GM12873 (cell line): ENCODE data around the gene SPTBN4.

Source experiments
- TF ChIP-seq, protein P1 (sequence below): IDR thresholded peaks from 2 replicates; pipeline ENCODE4 v1.5.1; 2012; ENCODE audit warnings: low read depth, mild to moderate bottlenecking, moderate library complexity, low read length, control low read depth; ENCODE audit not compliant: insufficient read depth; ENCODE audit errors: missing control alignments

Gene SPTBN4

DNA sequence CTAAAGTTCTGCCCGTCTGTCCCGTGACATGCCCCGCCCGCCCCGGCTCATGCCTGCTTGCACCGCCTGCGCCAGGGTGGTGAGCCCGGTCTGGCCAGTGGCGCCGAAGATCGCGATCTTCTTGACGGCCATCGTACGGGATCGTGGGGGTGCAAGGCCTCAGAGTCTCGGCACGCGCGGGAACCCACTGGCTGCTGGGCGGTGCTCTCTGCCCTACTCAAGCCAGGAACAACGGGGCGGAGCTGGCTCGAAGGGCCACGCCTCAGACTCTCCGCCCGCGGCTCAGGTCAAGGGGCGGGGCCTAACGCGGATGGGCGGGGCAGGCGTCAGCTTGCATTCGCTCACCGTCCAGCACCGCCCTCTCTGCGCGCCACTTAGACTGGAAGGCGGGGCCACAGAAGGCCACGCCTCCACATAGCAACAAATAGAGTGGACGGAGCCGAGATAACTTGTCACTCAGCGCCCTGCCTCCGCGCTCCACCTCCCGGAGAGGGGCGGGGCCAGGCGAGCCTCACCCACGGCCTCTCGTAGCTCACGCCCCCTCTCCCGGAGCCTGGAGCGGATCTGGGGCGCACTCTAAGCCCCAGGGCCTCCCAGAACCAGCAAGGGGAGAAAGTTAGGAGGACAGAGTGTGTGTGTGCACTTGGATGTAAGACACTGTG is 1.1 kb upstream of the SPTBN4 start, which contains the start of gene BLVRB:
TSS of gene BLVRB (minus strand) at position 189 of the 662 bp plus-strand sequence. CDS start at position 132, 57 bp downstream.
- TF ChIP-seq, protein P1, sequence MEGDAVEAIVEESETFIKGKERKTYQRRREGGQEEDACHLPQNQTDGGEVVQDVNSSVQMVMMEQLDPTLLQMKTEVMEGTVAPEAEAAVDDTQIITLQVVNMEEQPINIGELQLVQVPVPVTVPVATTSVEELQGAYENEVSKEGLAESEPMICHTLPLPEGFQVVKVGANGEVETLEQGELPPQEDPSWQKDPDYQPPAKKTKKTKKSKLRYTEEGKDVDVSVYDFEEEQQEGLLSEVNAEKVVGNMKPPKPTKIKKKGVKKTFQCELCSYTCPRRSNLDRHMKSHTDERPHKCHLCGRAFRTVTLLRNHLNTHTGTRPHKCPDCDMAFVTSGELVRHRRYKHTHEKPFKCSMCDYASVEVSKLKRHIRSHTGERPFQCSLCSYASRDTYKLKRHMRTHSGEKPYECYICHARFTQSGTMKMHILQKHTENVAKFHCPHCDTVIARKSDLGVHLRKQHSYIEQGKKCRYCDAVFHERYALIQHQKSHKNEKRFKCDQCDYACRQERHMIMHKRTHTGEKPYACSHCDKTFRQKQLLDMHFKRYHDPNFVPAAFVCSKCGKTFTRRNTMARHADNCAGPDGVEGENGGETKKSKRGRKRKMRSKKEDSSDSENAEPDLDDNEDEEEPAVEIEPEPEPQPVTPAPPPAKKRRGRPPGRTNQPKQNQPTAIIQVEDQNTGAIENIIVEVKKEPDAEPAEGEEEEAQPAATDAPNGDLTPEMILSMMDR, result no peak

DNA sequence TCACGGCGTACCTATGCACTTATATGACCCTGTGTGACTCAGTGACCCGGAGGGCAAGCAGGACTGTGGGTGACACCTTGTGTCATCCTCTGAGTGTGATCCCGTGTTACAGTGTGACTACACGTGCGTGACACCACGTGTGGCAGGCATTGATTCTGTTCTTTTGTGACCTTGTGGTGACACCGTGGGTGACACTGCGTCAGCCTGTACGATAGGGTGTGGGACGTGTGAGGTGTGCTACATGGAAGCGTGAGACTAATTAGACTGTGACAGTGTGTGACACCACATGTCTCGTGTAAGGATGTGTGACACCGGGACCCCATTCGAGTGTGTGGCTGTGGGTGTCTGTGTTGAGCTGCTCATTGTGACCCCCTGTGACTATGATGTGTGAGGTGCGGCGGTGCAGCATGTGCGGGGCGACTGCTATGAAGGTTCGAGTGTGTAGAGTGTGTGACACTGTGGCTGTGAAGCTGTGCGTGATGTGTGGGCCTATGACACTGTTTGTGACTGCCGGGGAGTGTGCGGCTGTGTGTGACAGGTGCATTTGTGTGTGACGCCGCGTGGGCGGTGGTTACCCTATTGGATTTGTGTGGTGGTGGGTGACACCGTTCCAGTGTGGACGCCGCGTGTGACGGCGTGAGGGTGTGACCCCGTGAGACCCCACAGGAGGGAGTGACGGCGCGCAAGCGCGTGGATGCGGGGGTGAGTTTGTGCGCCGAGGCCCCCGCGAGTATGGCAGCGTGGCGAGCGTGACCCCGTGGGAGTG is 399 bp upstream of the SPTBN4 start:
- TF ChIP-seq, protein P1, result no peak

DNA sequence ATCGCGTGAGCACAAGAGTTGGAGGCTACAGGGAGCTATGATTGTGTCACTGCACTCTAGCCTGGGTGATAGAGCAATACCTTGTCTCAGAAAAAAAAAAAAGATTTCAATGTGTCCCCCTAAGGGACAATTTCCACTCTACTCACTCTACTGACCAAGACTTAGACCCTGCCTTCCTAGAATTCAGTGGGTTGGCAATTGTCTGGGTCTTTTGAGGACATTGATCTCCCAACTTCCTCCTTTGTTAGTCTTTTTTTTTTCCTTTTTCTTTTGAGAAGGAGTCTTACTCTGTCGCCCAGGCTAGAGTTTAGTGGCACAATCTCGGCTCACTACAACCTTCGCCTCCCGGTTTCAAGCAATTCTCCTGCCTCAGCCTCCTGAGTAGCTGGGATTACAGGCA is 2.2 kb downstream of the SPTBN4 start:
- TF ChIP-seq, protein P1, result no peak

DNA sequence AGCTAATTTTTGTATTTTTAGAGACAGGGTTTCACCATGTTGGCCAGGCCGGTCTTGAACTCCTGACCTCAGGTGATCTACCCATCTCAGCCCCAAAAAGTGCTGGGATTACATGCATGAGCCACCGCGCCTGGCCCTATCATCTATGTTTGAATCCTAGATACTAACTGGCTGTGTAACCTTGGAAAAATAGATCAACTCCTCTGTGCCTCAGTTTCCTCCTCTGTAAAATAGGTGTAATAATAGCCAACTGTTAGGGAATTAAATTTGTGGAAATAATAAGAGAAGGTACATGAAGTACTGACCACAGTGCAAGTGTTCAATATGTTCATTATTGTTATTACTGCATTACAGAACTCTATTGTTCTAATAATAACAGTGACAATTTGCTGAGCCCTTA is 4.3 kb downstream of the SPTBN4 start:
- TF ChIP-seq, protein P1, result no peak

DNA sequence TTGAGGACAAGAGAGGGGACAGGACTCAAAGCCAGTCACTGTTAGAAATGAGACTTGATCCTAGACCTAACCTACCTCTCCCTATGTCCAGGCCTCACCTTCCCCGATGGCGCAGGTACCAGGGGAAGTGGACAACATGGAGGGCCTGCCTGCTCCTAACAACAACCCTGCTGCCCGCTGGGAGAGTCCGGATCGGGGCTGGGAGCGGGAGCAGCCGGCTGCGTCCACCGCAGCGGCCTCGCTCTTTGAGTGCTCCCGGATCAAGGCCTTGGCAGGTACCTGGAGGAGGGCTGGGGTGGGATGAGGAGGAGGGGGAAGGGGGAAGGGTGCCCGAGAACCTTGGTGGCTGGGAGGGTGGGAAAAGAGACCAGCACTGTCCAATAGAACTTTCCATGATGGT is 5.7 kb downstream of the SPTBN4 start:
- TF ChIP-seq, protein P1, result no peak

DNA sequence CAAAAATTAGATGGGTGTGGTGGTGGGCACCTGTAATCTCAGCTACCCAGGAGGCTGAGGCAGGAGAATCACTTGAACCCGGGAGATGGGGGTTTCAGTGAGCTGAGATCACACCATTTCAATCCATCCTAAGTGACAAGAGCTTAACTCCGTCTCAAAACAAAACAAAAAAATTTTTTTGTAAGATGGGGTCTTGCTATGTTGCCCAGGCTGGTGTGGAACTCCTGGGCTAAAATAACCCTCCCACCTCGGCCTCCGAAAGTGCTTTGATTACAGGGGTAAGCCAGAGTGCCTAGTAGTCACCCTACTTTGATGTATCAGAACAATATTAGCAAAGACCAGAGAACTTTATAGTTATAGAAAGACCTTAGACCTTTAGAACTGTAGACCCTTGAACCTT is 7.9 kb downstream of the SPTBN4 start:
- TF ChIP-seq, protein P1, result no peak

DNA sequence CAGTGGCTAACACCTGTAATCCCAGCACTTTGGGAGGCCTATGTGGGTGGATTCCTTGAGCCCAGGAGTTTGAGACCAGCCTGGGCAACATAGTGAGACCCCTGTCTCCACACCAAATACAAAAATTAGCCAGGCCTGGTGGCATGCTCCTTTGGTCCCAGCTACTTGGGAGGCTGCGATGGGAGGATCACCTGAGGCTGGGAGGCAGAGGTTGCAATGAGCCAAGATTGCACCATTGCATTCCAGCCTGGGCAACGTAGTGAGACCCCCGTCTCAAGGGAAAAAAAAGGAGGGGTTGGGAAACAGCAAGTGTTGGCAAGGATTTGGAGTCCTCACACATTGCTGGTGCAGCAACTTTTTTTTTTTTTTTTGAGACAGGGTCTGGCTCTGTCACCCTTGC is 19.2 kb downstream of the SPTBN4 start:
- TF ChIP-seq, protein P1, result no peak
